Hematopoietic multipotent progenitor cell treated with erythropoietin and hydrocortisone succinate and interleukin-3 and kit ligand, for 15 days (in vitro differentiated cells): Measurements from ENCODE around the gene TRIM5.
"Not testable (repeated sequence)": the region's sequence is repeated elsewhere in the genome, so short reads cannot be mapped to it uniquely, and the experiment has no call there.

Experiments used
- DNase-seq: peaks from one replicate; pipeline ENCODE4 v3.0.0-alpha.2; 2015; ENCODE audit warnings: low spot score

TRIM5 gene

DNA sequence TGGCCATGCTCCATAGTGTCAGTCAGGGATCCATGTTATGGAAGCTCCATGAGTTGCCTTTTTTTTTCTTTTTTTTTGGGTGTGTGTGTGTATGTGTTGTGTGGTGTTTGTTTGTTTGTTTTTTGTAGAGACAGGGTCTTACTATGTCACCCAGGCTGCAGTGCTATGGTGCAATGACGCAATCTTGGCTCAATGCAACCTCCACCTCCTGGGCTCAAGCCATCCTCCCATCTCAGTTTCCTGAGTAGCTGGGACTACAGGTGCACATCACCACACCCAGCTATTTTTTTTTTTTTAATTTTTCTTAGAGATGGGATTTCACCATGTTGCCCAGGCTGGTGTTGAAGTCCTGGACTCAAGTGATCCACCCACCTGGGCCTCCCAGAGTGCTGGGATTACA is 3.6 kb upstream of the TRIM5 start:
- no peak for DNase-seq

DNA sequence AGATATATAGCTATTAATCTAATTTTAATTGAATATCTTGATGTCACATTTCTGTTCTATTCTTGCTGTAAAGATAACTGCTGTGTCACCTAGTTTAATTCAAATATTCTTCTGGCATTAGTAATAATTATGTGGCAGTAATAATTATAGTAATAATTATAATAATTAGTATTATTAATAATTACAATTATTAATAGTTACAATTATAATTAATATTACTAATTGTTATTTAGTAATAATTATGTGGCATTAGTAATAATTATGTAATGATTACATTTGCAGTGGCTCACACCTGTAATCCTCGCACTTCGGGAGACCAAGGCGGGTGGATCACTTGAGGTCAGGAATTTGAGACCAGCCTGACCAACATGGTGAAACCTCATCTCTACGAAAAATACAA is 1.6 kb upstream of the TRIM5 start:
- no peak for DNase-seq

DNA sequence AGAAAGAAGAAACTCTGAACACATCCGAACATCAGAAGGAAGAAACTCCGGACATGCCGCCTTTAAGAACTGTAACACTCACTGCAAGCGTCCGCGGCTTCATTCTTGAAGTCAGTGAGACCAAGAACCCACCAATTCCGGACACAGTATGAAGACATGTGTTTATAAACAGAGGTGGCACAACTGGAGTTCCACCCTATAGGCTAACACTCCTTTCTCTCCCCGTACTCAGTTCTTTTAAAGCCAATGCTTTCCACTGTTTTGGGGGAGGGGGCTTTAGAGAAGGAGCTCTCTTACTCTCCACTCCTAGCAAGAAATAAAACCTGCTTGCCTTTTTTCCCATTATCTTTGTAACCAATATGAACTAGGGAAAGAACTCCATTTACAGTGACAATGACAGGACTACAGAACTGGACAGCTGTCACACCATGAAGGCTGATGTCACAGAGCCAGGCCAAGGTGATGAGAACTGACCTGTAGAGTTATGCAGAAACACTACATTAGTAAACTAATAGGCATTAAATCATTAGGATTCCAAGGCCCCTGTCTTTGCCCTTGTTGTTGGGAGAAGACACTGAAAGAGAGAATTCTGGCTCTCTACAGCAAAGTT is 733 bp downstream of the TRIM5 start:
- DNase-seq, result peak; percentile 15

DNA sequence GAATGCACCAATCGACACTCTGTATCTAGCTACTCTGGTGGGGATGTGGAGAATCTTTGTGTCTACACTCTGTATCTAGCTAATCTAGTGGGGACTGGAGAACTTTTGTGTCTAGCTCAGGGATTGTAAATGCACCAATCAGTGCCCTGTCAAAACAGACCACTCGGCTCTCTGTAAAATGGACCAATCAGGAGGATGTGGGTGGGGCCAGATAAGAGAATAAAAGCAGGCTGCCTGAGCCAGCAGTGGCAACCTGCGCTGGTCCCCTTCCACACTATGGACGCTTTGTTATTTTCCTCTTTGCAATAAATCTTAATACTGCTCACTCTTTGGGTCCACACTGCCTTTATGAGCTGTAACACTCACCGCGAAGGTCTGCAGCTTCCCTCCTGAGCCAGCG is 1.3 kb downstream of the TRIM5 start:
- DNase-seq, result not testable (repeated sequence)

DNA sequence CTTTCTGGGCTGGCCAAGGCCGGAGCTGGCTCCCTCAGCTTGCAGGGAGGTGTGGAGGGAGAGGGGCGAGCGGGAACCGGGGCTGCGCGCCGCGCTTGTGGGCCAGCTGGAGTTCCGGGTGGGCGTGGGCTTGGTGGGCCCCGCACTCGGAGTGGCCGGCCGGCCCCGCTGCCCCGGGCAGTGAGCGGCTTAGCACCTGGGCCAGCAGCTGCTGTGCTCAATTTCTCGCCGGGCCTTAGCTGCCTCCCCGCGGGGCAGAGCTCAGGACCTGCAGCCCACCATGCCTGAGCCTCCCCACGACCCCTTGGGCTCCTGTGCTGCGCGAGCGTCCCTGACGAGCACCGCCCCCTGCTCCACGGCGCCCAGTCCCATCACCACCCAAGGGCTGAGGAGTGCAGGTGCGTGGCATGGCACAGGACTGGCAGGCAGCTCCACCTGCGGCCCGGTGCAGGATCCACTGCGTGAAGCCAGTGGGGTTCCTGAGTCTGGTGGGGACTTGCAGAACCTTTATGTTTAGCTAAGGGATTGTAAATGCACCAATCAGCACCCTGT is 1.9 kb downstream of the TRIM5 start:
- not testable (repeated sequence) for DNase-seq

DNA sequence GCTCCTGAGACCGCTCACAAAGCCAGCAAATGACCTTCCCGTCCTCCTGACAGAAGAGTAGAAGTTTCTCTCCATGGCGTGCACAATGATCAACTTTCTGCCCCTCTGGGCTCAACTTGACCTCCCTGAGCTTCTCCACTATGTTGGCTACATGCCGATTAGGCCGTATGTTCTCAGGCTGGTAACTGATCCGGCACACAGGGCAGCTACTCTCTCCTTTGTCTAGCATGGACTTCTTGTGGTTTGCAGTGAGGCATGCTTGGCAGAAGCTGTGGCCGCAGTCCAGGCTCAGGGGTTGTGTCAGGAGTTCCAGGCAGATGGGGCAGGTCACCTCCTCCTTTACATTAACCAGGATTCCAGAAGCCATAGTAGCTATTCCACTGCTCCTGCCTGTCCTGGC is 5.1 kb downstream of the TRIM5 start:
- no peak for DNase-seq

DNA sequence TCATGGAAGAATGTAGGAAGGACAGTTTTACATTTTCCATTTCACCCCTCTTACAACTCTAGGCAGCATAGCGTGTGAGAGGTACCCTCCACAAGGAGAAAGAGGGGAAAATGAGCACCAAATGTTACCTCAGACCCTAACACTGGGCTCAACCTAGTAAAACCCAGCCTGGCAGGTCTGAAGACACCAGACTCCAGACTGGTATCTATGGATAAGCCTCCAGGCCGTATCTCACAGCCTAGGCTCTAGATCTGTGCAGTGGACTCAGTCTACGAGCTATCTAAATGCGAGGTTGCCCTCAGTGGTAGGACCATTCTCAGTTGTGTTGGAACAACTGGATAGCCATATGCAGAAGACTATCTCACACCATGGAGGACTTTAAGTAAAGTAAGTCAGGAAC is 10.5 kb downstream of the TRIM5 start:
- DNase-seq, result no peak

DNA sequence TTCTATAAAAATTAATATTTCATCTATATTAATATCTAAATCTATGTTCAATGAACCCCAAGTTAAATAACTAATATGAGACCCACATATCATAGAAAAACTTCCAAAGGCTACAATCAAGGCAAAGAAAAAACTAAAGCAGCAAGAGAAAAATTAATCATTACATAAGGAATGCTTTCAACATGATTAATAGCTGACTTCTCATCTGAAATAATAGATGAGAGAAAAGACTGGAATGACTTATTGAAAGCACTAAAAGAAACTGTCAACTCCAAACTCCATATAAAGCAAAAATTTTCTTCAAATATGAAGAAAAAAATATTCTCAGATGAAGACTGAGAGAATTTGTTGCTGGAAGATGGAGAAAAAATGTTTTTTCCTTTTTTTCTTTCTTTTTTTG is 13.0 kb downstream of the TRIM5 start:
- no peak for DNase-seq

DNA sequence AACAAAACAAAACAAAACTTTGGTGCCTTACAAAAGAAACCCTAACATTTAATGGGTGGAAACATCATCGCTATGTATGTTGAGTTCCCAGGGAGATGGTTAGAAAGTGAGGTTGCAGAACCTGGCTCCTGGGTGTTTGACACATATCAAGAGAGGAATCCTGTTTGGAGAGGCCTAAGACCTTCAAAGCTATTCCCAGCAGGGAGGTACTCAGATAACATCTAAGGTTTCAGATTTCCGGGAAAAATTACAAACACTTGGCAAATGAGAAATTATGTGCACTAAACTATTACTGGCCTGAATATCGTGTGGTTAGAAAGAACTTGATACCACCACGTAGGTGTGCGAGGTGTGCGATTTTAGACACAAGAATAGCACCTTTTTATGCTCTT is 18.5 kb downstream of the TRIM5 start:
- no peak for DNase-seq

DNA sequence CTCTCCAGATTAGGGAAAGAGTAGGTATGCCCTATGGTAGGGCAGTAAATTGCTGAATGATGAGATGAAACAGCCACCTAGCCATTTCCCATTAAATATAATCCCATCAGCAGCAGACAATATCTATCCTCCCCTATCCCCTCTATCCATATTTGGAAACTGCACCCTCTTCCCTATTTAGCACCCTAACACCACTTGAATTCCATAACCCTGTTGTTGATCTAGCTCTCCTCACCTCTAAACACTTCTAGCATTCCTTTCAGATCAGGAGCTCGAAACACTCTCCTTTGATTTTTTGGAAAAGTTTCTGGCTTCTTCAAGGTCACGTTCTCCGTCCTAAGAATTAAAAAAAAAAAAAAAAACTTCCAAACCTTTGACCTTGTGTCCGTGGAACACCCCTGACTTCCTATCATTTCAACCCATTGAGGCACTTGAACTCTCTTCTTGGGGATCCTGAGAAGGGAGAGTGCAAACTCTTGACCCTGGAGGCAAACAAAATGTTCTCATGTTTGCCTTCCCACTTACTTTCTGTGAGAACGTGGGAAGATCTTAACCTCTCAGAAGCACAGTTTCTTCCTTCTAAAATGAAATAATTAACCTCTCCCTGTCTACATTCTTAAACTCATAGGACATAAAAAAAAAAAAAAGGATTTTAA is 19.0 kb downstream of the TRIM5 start:
- no peak for DNase-seq

DNA sequence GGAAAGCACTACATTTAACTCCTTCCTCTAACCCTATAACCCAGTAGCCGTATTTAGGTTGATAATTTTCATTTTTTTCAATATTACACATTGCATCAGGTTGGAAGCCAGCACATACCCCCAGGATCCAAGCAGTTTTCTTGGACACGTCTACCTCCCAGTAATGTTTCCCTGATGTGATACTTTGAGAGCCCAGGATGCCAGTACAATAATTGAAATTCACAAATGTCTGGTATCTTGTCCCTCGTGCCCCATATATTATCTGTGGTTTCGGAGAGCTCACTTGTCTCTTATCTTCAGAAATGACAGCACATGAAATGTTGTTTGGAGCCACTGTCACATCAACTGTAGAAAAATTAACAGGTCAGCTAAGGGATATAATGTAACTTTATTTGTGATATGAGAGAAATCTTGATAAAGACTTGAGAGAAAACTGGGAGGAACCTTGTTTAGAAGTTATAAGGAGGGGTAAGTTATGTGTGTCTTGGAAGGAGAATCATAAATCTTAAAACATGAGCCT is 19.8 kb downstream of the TRIM5 start:
- no peak for DNase-seq

DNA sequence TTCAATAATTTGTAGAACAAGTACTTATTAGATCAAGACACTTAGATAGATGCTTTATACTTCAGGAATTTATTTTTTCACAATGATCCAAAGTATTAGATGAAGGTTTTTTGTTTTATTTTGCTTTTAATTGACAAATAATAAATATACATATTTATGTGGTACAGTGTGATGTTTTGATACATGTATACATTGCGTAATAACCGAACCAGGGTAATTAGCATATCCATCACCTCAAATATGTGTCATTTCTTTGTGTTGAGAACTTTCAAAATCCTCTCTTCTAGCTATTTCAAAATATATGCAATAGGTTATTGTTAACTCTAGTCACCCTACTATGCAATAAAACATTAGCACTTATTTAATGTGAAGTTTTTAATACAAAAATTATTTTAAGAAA is 21.4 kb downstream of the TRIM5 start:
- DNase-seq, result no peak

DNA sequence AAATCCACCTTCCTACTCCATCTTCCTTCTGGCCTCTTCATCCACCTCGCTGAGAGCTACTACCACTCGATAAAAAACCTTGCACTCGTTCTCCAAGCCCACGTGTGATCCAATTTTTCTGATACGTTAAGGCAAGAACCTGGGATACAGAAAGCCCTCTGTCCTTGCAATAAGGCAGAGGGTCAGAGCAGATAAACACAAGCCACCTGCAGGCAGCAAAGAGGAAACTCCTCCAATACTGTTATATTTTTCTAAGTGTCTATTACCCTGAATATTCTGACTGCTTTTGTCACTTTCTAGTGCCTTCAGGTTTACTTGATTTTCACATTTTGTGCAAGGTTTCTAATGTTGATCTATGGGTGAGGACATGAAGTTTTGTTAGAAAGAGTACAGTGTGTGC is 26.6 kb downstream of the TRIM5 start:
- DNase-seq, result no peak

DNA sequence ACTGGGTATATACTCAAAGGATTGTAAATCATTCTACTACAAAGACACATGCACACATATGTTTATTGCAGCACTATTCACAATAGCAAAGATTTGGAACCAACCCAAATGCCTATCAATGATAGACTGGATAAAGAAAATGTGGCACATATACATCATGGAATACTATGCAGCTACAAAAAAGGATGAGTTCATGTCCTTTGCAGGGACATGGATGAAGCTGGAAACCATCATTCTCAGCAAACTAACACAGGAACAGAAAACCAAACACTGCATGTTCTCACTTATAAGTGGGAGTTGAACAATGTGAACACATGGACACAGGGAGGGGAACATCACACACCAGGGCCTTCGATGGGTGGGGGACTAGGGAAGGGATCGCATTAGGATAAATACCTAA is 27.9 kb downstream of the TRIM5 start:
- DNase-seq, result not testable (repeated sequence)

DNA sequence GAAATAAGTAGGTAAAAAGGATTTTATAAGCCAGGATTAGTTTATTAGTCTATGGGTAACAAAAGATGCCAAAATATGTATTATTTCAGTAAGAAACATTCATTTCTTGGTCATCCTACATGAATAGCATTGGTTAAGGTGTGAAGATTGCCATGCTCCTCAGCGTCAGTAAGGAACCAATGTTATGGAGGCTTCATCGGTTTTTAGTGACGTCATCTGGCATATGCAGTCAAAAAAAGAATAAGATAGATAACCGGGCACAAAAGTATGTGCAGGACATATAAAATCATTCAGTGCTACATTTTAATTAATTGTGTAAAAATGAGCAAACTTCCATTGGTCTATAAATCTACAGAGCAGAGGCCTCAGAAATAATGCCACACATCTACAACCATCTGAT is 29.4 kb downstream of the TRIM5 start:
- no peak for DNase-seq

DNA sequence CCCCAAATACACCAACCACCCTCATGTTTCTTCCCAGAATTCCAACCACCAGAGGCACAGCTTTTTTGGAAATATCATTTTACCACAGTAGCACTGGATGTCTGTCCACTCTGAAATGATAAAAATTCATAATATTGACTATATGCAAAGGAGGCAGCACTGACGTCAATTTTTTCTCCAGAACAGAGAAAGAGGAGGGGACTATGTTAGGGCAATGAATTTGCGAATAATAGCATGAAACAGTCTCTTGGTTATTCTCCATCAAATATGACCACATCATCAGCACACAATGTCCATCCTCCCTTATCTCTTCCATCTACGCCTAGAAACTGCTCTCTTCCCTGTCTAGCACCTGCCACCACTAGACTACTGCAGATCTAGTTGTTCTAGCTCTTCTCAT is 38.7 kb downstream of the TRIM5 start:
- no peak for DNase-seq

DNA sequence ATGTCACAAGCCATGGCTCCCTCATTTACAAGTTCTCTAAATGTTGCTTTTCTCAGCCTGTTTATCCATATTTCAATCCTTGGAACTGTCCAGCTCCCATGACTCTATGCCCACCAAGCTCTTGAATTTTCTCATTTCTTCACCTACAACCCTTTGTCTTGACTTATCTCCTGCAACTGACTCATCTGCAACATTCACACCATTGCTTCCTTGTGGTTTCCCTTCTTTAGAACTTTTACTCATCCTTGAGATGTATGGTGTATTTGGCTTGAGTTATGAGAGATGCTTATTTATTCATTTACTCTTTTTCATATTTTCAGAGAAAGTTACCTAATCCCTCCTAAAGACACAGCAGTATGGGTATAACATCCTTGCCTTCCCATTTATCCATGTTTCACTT is 41.3 kb downstream of the TRIM5 start:
- DNase-seq, result no peak

DNA sequence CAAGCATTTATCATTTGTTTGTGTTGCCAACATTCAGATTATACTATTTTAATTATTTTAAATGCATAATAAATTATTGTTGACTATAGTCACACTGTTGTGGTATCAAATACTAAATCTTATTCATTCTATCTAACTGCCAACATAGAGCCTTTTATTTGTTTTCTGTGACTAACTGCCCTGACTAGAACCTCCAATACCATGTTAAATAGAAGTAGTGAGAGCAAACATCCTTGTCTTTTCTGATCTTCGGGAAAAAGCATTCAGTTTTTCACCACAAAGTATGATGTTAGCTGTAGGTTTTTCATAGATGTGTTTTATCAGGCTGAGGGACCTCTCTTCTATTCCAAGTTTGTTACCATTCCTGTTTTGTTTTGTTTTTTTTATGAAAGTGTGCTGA is 44.9 kb downstream of the TRIM5 start:
- DNase-seq, result no peak

DNA sequence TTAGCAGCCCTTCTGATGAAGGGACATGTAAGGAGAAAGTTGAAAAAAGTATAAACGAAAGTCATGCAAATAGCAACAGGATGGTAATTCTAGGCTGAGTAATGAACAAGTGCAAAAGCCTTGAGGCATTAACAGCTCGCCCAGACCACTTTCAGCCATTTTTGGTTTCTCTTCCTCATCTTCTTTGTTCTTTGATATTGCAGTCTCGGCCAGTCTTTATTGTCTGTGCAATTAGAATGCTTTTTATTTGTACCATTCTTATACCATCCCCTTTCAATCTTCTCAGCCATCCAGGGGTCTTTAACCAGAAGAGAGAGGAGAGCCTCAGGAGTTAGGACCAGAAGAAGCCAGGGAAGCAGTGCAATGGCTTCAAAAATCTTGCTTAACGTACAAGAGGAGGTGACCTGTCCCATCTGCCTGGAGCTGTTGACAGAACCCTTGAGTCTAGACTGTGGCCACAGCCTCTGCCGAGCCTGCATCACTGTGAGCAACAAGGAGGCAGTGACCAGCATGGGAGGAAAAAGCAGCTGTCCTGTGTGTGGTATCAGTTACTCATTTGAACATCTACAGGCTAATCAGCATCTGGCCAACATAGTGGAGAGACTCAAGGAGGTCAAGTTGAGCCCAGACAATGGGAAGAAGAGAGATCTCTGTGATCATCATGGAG is 52.8 kb downstream of the TRIM5 start:
- DNase-seq, result no peak

DNA sequence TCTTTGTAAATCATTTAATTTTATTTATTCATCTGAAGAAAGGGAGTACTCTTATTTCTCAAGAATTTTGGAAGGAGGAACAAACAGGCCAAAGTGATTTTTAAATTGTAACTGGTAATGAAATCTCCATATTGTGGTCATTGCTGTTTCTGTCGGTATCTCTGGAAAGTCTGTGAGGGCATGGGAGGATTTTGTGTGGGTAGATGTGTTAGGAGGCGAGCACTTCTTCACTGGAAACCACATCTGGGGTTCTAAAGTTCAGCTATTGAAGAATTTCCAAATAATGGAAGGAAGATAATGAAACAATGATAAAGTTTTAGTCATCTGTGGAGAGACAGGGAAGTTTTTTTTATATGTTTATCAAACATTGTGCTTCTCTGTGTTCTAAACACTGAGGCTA is 53.5 kb downstream of the TRIM5 start:
- no peak for DNase-seq

DNA sequence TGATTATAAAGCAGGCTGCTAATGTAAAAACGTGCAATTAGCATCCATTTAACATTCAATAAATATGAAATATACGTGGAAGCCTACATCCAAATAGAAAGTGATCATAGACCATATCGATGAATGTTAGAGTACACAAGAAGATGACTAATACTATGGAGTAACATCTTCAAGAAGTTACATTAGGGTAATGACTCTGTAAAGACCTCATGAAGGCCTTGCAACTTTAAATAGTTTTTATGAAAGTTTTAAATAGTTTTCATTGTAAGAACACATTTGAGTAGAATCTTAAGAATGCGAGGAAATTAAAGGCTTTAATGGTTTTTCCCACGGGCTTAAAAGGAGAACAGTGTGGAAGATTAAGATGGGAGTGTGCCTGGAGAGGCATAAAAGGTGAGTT is 58.7 kb downstream of the TRIM5 start:
- DNase-seq, result no peak

DNA sequence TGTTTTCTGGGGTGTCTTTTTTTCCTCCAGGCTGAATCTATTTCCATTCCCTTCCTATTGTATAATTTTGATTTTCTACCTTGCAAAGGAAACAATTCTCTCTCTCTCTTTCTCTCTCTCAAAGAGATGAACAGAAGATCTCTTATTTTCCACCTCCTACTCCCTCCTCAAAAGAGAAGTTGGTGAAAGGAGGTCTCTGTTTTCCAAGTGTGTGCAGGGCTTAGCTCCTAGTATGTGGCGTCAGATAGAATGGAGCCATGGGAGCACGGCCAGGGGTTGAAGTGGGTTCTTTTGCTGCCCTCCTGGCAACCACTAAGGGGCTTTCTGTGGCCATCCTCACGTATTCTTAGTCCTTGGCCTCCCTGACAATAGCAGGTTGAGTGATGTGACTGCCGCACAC is 59.6 kb downstream of the TRIM5 start:
- no peak for DNase-seq
